ENCODE data around the gene BTBD9. TPM values are rescaled to one million over a fixed set of nuclear protein-coding genes. Genes with fewer than 3 reads are reported as not detected.

The BTBD9 gene
- polyA plus RNA-seq, 1 donor (not counting 4 experiments of a cell fraction or from before 2014, with no cell fraction given): 6.8 TPM

DNA sequence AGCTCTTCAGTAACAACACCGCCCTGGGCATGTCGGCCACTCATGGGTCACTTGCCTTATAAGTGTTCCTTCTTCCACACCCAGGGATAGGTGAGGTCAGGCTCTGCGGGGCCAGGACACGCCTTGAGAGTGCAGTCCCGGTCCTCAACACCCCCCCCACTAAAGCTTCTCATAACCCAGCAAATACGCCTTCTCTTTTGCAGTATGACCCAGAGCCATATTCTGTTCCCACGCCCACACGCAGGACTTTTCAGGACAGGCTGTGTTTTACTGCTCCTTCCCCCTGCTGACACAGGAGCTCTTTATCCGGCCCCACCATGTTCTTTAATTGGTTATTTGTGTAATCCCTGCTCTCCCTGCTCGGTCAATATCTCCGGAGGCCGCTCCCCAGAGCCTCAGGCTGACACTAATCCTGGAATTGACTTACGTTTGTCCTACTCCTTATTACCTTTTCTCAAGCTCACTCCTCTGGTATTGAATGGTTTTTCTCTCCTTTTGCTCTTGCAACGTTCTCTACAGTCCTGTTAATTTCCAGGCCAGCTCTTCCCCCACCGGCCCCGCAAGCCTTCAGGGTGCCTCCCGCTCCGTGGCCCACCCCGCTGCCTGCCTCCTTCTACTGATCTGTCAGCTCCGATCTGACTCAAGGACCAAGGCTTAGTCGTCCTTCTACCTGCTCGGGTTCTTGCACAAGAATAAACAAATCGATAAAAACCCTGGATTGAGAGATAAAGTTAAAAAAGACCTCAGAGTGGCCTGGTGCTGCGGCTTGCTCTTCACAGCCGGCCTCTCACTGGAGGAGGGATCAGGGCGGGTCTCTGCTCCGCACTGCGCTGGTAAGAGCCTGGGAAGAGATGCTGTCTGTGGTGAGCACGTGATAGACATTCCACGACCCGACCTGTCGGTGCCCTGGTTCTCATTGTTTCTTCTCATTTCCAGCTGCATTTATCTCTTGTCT is 462.7 kb downstream of the BTBD9 start:
- H3K9me1 ChIP-seq (ENCODE audit: control insufficient read depth, extremely low read depth, insufficient read depth, low read length): no peaks in the 10 kb centered on the region
- H3K4me2 ChIP-seq (ENCODE audit: control insufficient read depth, extremely low read depth, insufficient read depth, low read depth, low read length): no peak overlapping the region
- no peaks in the 10 kb centered on the region for H3K4me1 ChIP-seq (ENCODE audit: control insufficient read depth, extremely low read depth, insufficient read depth, low read length)
- H2AFZ ChIP-seq (ENCODE audit: control insufficient read depth, low read length): no peak overlapping the region
- dilution Hi-C loops (cut with MboI; ENCODE audit: extremely low pct_ligation_motif_present, low sequenced_read_pairs): no loop called here
- no peaks in the 10 kb centered on the region for H3K9me3 ChIP-seq (ENCODE audit: control insufficient read depth, low read depth, low read length)
- no peak for DNase-seq (ENCODE audit: low read depth, low spot score)
- FAIRE-seq: no peak
- H3K9ac ChIP-seq (ENCODE audit: control insufficient read depth, extremely low read depth, insufficient read depth, low read length): no peak overlapping the region
- H3K79me2 ChIP-seq (ENCODE audit: control insufficient read depth, insufficient read depth, low read length): no peaks in the 10 kb centered on the region
- H3K36me3 ChIP-seq (ENCODE audit: control insufficient read depth in 2 of 2, extremely low read depth in 1 of 2, insufficient read depth in 2 of 2, low read length in 2 of 2): no peaks in the 10 kb centered on the region
- H3K4me3 ChIP-seq (ENCODE audit: control insufficient read depth in 2 of 3, extremely low read depth in 1 of 3, insufficient read depth in 2 of 3, low read depth in 1 of 3, low read length in 3 of 3): no peak overlapping the region
- no peaks in the 10 kb centered on the region for H4K20me1 ChIP-seq (ENCODE audit: control insufficient read depth, extremely low read depth, insufficient read depth, low read length)
- H3K27me3 ChIP-seq (ENCODE audit: control insufficient read depth, extremely low read depth, insufficient read depth, low read length): no peaks in the 10 kb centered on the region
- H3K27ac ChIP-seq (ENCODE audit: control insufficient read depth, insufficient read depth, low read length): no peak overlapping the region
- TF ChIP-seq EZH2 (IDR thresholded peaks at IDR 0.05; ENCODE audit: low read length): no peak
- TF ChIP-seq, protein P1, sequence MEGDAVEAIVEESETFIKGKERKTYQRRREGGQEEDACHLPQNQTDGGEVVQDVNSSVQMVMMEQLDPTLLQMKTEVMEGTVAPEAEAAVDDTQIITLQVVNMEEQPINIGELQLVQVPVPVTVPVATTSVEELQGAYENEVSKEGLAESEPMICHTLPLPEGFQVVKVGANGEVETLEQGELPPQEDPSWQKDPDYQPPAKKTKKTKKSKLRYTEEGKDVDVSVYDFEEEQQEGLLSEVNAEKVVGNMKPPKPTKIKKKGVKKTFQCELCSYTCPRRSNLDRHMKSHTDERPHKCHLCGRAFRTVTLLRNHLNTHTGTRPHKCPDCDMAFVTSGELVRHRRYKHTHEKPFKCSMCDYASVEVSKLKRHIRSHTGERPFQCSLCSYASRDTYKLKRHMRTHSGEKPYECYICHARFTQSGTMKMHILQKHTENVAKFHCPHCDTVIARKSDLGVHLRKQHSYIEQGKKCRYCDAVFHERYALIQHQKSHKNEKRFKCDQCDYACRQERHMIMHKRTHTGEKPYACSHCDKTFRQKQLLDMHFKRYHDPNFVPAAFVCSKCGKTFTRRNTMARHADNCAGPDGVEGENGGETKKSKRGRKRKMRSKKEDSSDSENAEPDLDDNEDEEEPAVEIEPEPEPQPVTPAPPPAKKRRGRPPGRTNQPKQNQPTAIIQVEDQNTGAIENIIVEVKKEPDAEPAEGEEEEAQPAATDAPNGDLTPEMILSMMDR (optimal IDR thresholded peaks at IDR 0.05 in 1 of 3, IDR thresholded peaks at IDR 0.05 in 1 of 3, conservative IDR thresholded peaks at IDR 0.05 in 1 of 3; ENCODE audit: extremely low read depth in 1 of 3, insufficient read depth in 2 of 3, low read length in 3 of 3): no peak

DNA sequence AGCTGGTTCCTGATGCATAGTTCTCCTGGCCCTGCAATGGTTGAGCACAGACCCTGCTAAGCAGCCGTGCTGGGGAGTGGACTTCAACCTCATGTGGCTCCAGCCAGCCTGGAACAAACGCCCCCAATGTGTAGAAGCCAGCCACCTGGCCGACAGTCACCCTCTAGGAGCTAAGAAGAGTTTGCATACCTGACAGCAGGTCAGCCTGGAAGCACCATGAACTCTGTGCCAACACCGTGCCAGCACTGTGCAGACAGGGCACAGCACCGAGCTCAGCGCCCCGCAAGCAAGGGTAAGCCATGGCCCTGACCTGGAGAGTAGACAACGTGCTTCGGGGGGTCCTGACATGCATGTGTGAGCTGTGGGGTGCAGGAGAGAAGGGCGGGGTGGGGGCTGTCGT is 463.9 kb downstream of the BTBD9 start:
- no peak overlapping the region for H3K9ac ChIP-seq (ENCODE audit: control insufficient read depth, extremely low read depth, insufficient read depth, low read length)
- FAIRE-seq (no peak), DNase-seq (ENCODE audit: low read depth, low spot score) (no peak)
- no peaks in the 10 kb centered on the region for H3K79me2 ChIP-seq (ENCODE audit: control insufficient read depth, insufficient read depth, low read length)
- H3K9me3 ChIP-seq (ENCODE audit: control insufficient read depth, low read depth, low read length): no peaks in the 10 kb centered on the region
- H3K4me3 ChIP-seq (ENCODE audit: control insufficient read depth in 2 of 3, extremely low read depth in 1 of 3, insufficient read depth in 2 of 3, low read depth in 1 of 3, low read length in 3 of 3): no peak overlapping the region
- no peak for TF ChIP-seq EZH2 (IDR thresholded peaks at IDR 0.05; ENCODE audit: low read length)
- TF ChIP-seq, protein P1 (optimal IDR thresholded peaks at IDR 0.05 in 1 of 3, IDR thresholded peaks at IDR 0.05 in 1 of 3, conservative IDR thresholded peaks at IDR 0.05 in 1 of 3; ENCODE audit: extremely low read depth in 1 of 3, insufficient read depth in 2 of 3, low read length in 3 of 3): no peak
- no peaks in the 10 kb centered on the region for H3K27me3 ChIP-seq (ENCODE audit: control insufficient read depth, extremely low read depth, insufficient read depth, low read length)
- no peaks in the 10 kb centered on the region for H3K9me1 ChIP-seq (ENCODE audit: control insufficient read depth, extremely low read depth, insufficient read depth, low read length)
- no peak overlapping the region for H3K4me2 ChIP-seq (ENCODE audit: control insufficient read depth, extremely low read depth, insufficient read depth, low read depth, low read length)
- no peaks in the 10 kb centered on the region for H3K36me3 ChIP-seq (ENCODE audit: control insufficient read depth in 2 of 2, extremely low read depth in 1 of 2, insufficient read depth in 2 of 2, low read length in 2 of 2)
- H3K4me1 ChIP-seq (ENCODE audit: control insufficient read depth, extremely low read depth, insufficient read depth, low read length): no peaks in the 10 kb centered on the region
- no peaks in the 10 kb centered on the region for H4K20me1 ChIP-seq (ENCODE audit: control insufficient read depth, extremely low read depth, insufficient read depth, low read length)
- H2AFZ ChIP-seq (ENCODE audit: control insufficient read depth, low read length): no peak overlapping the region
- H3K27ac ChIP-seq (ENCODE audit: control insufficient read depth, insufficient read depth, low read length): no peak overlapping the region
- dilution Hi-C loops (cut with MboI; ENCODE audit: extremely low pct_ligation_motif_present, low sequenced_read_pairs): no loop called here
